HEK293 (cell line): ENCODE measurements around the gene ISYNA1.

Source experiments
- BCL6B ChIP-seq: fragments of 450-650 bp; formaldehyde crosslinking; IDR thresholded peaks from 2 replicates; pipeline ENCODE4 v1.5.1; 2017; ENCODE audit warnings: missing biosample characterization, missing genetic modification characterization
- KLF1 ChIP-seq: fragments of 450-650 bp; formaldehyde crosslinking; IDR thresholded peaks from 2 replicates; pipeline ENCODE4 v1.5.1; 2016; ENCODE audit warnings: missing biosample characterization, missing genetic modification characterization
- KLF10 ChIP-seq: fragments of 450-650 bp; IDR thresholded peaks from 2 replicates; pipeline ENCODE4 v1.5.1; 2018; ENCODE audit warnings: missing biosample characterization, mild to moderate bottlenecking, missing genetic modification characterization
- MZF1 ChIP-seq: fragments of 450-650 bp; formaldehyde crosslinking; IDR thresholded peaks from 2 replicates; pipeline ENCODE4 v1.5.1; 2017; ENCODE audit warnings: missing biosample characterization, missing genetic modification characterization, borderline replicate concordance
- PRDM1 ChIP-seq: fragments of 450-650 bp; formaldehyde crosslinking; IDR thresholded peaks from 2 replicates; pipeline ENCODE4; 2016; ENCODE audit warnings: missing biosample characterization, missing genetic modification characterization
- SP2 ChIP-seq: fragments of 450-650 bp; formaldehyde crosslinking; IDR thresholded peaks from 2 replicates; pipeline ENCODE4 v1.5.1; 2016; ENCODE audit warnings: missing biosample characterization, missing genetic modification characterization
- TSHZ1 ChIP-seq: fragments of 450-650 bp; formaldehyde crosslinking; IDR thresholded peaks from 2 replicates; pipeline ENCODE4 v1.5.1; 2016; ENCODE audit warnings: missing biosample characterization, missing genetic modification characterization, borderline replicate concordance
- ZBTB20 ChIP-seq: fragments of 450-650 bp; formaldehyde crosslinking; IDR thresholded peaks from 2 replicates; pipeline ENCODE4 v1.5.1; 2016; ENCODE audit warnings: missing biosample characterization, missing genetic modification characterization
- ZBTB49 ChIP-seq: fragments of 450-650 bp; formaldehyde crosslinking; IDR thresholded peaks from 2 replicates; pipeline ENCODE4 v1.5.1; 2016; ENCODE audit warnings: missing biosample characterization, missing genetic modification characterization, low read depth
- ZBTB7A ChIP-seq: fragments of 450-650 bp; formaldehyde crosslinking; IDR thresholded peaks from 2 replicates; pipeline ENCODE4 v1.5.1; 2016; ENCODE audit warnings: low read depth, missing biosample characterization, missing genetic modification characterization
- ZEB2 ChIP-seq: fragments of 450-650 bp; formaldehyde crosslinking; IDR thresholded peaks from 2 replicates; pipeline ENCODE4 v1.5.1; 2016; ENCODE audit warnings: missing biosample characterization, missing genetic modification characterization
- ZNF114 ChIP-seq: fragments of 450-650 bp; formaldehyde crosslinking; IDR thresholded peaks from 2 replicates; pipeline ENCODE4 v1.5.0; 2017; ENCODE audit warnings: missing biosample characterization, missing genetic modification characterization
- ZNF184 ChIP-seq: fragments of 450-650 bp; IDR thresholded peaks from 2 replicates; pipeline ENCODE4 v1.5.1; 2018; ENCODE audit warnings: missing biosample characterization, mild to moderate bottlenecking, missing genetic modification characterization
- ZNF221 ChIP-seq: fragments of 450-650 bp; formaldehyde crosslinking; IDR thresholded peaks from 2 replicates; pipeline ENCODE4 v1.5.1; 2017; ENCODE audit warnings: missing biosample characterization, missing genetic modification characterization, borderline replicate concordance
- ZNF223 ChIP-seq: fragments of 450-650 bp; formaldehyde crosslinking; IDR thresholded peaks from 2 replicates; pipeline ENCODE4 v1.5.1; 2016; ENCODE audit warnings: missing biosample characterization, missing genetic modification characterization
- ZNF26 ChIP-seq: fragments of 450-650 bp; formaldehyde crosslinking; IDR thresholded peaks from 2 replicates; pipeline ENCODE4 v1.5.1; 2016; ENCODE audit warnings: missing biosample characterization, missing genetic modification characterization
- ZNF266 ChIP-seq: fragments of 450-650 bp; formaldehyde crosslinking; IDR thresholded peaks from 2 replicates; pipeline ENCODE4 v1.5.1; 2016; ENCODE audit warnings: missing biosample characterization, missing genetic modification characterization, low read depth
- ZNF311 ChIP-seq: fragments of 450-650 bp; formaldehyde crosslinking; IDR thresholded peaks from 2 replicates; pipeline ENCODE4 v1.5.1; 2017; ENCODE audit warnings: missing biosample characterization, missing genetic modification characterization, borderline replicate concordance
- ZNF335 ChIP-seq: fragments of 450-650 bp; formaldehyde crosslinking; conservative IDR thresholded peaks from 2 replicates; pipeline ENCODE4 v1.5.1; 2016; ENCODE audit warnings: missing biosample characterization, missing genetic modification characterization
- ZNF341 ChIP-seq: fragments of 450-650 bp; formaldehyde crosslinking; IDR thresholded peaks from 2 replicates; pipeline ENCODE4; 2016; ENCODE audit warnings: low read depth, missing biosample characterization, missing genetic modification characterization
- ZNF354C ChIP-seq: fragments of 450-650 bp; formaldehyde crosslinking; IDR thresholded peaks from 2 replicates; pipeline ENCODE4 v1.5.1; 2016; ENCODE audit warnings: missing biosample characterization, missing genetic modification characterization, low read depth, borderline replicate concordance
- ZNF37A ChIP-seq: fragments of 450-650 bp; IDR thresholded peaks from 2 replicates; pipeline ENCODE4 v1.5.1; 2018; ENCODE audit warnings: missing biosample characterization, missing genetic modification characterization
- ZNF473 ChIP-seq: fragments of 450-650 bp; formaldehyde crosslinking; IDR thresholded peaks from 2 replicates; pipeline ENCODE4 v1.5.1; 2017; ENCODE audit warnings: missing biosample characterization, missing genetic modification characterization
- ZNF48 ChIP-seq: fragments of 450-650 bp; formaldehyde crosslinking; IDR thresholded peaks from 2 replicates; pipeline ENCODE4 v1.5.1; 2016; ENCODE audit warnings: missing biosample characterization, missing genetic modification characterization
- ZNF501 ChIP-seq: fragments of 450-650 bp; formaldehyde crosslinking; IDR thresholded peaks from 2 replicates; pipeline ENCODE4 v1.5.1; 2016; ENCODE audit warnings: missing biosample characterization, missing genetic modification characterization
- ZNF544 ChIP-seq: fragments of 450-650 bp; formaldehyde crosslinking; IDR thresholded peaks from 2 replicates; pipeline ENCODE4 v1.5.0; 2017; ENCODE audit warnings: missing biosample characterization, missing genetic modification characterization
- ZNF600 ChIP-seq: fragments of 450-650 bp; formaldehyde crosslinking; IDR thresholded peaks from 2 replicates; pipeline ENCODE4 v1.5.1; 2016; ENCODE audit warnings: missing biosample characterization, missing genetic modification characterization
- ZNF626 ChIP-seq: fragments of 450-650 bp; sonication (Bioruptor Pico); formaldehyde crosslinking; IDR thresholded peaks from 2 replicates; pipeline ENCODE4 v1.5.1; 2018; ENCODE audit warnings: missing biosample characterization, missing genetic modification characterization, inconsistent platforms
- ZNF670 ChIP-seq: fragments of 450-650 bp; formaldehyde crosslinking; IDR thresholded peaks from 2 replicates; pipeline ENCODE4 v1.5.1; 2016; ENCODE audit warnings: missing biosample characterization, missing genetic modification characterization, low read depth
- ZNF76 ChIP-seq: fragments of 450-650 bp; formaldehyde crosslinking; IDR thresholded peaks from 2 replicates; pipeline ENCODE4; 2016; ENCODE audit warnings: low read depth, missing biosample characterization, missing genetic modification characterization, borderline replicate concordance
- ZNF791 ChIP-seq: fragments of 450-650 bp; formaldehyde crosslinking; IDR thresholded peaks from 2 replicates; pipeline ENCODE4 v1.5.1; 2016; ENCODE audit warnings: missing biosample characterization, missing genetic modification characterization
- ZNF792 ChIP-seq: fragments of 450-650 bp; formaldehyde crosslinking; IDR thresholded peaks from 2 replicates; pipeline ENCODE4 v1.5.1; 2016; ENCODE audit warnings: missing biosample characterization, missing genetic modification characterization
- ZNF837 ChIP-seq: fragments of 450-650 bp; formaldehyde crosslinking; IDR thresholded peaks from 2 replicates; pipeline ENCODE4 v1.5.1; 2016; ENCODE audit warnings: missing biosample characterization, missing genetic modification characterization

The ISYNA1 gene

GRCh38 chr19:18436671-18437490, 1.1 kb downstream of the ISYNA1 start (continued):
- TF ChIP-seq ZNF184 = no peak
- TF ChIP-seq ZNF26 (tag by site-specific recombination) = no peak
- TF ChIP-seq ZNF341 = no peak
- no peak for TF ChIP-seq ZNF501 (tag by site-specific recombination)
- peak; percentile 17; the same call in 1 of the 2 replicates for TF ChIP-seq ZBTB7A (tag by site-specific recombination)
- no peak for TF ChIP-seq BCL6B (tag by site-specific recombination)
- TF ChIP-seq ZNF48 (tag by site-specific recombination) = no peak
- TF ChIP-seq ZNF626 (tag by site-specific recombination) = no peak
- TF ChIP-seq MZF1 = no peak
- TF ChIP-seq ZNF114 (tag by site-specific recombination) = no peak
- TF ChIP-seq ZNF221 (tag by site-specific recombination) = no peak
- no peak for TF ChIP-seq ZNF354C
- TF ChIP-seq KLF10 (tag by site-specific recombination) = no peak; the same call in 1 of the 2 replicates
- TF ChIP-seq ZNF791 (tag by site-specific recombination) = no peak
- no peak for TF ChIP-seq TSHZ1
- no peak for TF ChIP-seq ZNF670 (tag by site-specific recombination)
- TF ChIP-seq ZEB2 (tag by site-specific recombination) = no peak
- TF ChIP-seq PRDM1 = no peak
- TF ChIP-seq ZNF837 (tag by site-specific recombination) = no peak
- peak; percentile 73 for TF ChIP-seq SP2 (tag by site-specific recombination)
- no peak for TF ChIP-seq ZNF311 (tag by site-specific recombination)
- no peak for TF ChIP-seq ZNF600
- no peak for TF ChIP-seq ZNF76 (tag by site-specific recombination)
- TF ChIP-seq ZNF37A (tag by site-specific recombination) = no peak
- no peak for TF ChIP-seq ZNF544 (tag by site-specific recombination)
- TF ChIP-seq ZNF223 = no peak
- no peak for TF ChIP-seq ZNF473
- TF ChIP-seq ZNF266 = no peak
- no peak for TF ChIP-seq ZBTB49 (tag by site-specific recombination)
- peak; percentile 23; the same call in 1 of the 2 replicates for TF ChIP-seq ZBTB20 (tag by site-specific recombination)
- peak; percentile 89 for TF ChIP-seq KLF1 (tag by site-specific recombination)
- TF ChIP-seq ZNF792 (tag by site-specific recombination) = peak; percentile 85
- peak; percentile 18; the same call in 1 of the 2 replicates for TF ChIP-seq ZNF335 (tag by site-specific recombination)
